Stimulated activated naive CD8-positive, alpha-beta T cell treated with anti-CD3 and anti-CD28 coated beads, Interleukin-15, Interleukin-2, amounts not matched to agents 100 ng/mL and 50 ng/mL, for 24 hours (primary cell): ENCODE results near the gene PSMD13.

ENCODE experiments used
- H3K27ac Mint-ChIP-seq: one replicate; pipeline ENCODE4 v1.8.0; 2021; ENCODE audit warnings: mild to moderate bottlenecking, mixed read lengths
- H3K27me3 Mint-ChIP-seq: one replicate; pipeline ENCODE4 v1.8.0; 2021; ENCODE audit warnings: mixed read lengths
- H3K36me3 Mint-ChIP-seq: one replicate; pipeline ENCODE4 v1.8.0; 2021; ENCODE audit warnings: low read depth, mixed read lengths
- H3K4me1 Mint-ChIP-seq: one replicate; pipeline ENCODE4 v1.8.0; 2021; ENCODE audit warnings: low read depth, mixed read lengths
- H3K4me3 Mint-ChIP-seq: one replicate; pipeline ENCODE4 v1.8.0; 2021; ENCODE audit warnings: mild to moderate bottlenecking, mixed read lengths
- H3K9me3 Mint-ChIP-seq: one replicate; pipeline ENCODE4 v1.8.0; 2021; ENCODE audit warnings: mixed read lengths

Gene PSMD13

DNA sequence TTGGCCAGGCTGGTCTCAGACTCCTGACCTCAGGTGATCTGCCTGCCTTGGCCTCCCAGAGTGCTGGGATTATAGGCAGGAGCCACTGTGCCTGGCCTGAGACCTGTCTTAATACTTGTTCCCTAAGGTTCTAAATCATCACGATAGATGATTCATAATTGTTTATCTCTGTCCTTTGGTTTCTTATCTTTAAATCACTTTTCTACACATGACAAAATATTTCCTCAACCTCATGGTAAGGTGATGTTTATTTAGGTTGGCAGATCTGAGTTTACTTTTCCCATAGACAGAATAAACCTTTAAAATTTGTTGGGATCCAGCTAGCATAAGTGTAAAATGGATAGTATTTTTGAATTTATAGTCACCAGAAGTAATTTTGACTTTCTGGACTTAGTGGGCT lies 3.5 kb downstream of the PSMD13 start:
- H3K27me3 Mint-ChIP-seq, result no peaks in the 10 kb centered on the region
- peak overlapping the region; percentile 35 for H3K4me3 Mint-ChIP-seq
- H3K9me3 Mint-ChIP-seq, result no peaks in the 10 kb centered on the region
- H3K27ac Mint-ChIP-seq, result peak overlapping the region; percentile 81
- peaks cover 66% of the 10 kb centered on the region for H3K36me3 Mint-ChIP-seq
- peaks cover 63% of the 10 kb centered on the region for H3K4me1 Mint-ChIP-seq

DNA sequence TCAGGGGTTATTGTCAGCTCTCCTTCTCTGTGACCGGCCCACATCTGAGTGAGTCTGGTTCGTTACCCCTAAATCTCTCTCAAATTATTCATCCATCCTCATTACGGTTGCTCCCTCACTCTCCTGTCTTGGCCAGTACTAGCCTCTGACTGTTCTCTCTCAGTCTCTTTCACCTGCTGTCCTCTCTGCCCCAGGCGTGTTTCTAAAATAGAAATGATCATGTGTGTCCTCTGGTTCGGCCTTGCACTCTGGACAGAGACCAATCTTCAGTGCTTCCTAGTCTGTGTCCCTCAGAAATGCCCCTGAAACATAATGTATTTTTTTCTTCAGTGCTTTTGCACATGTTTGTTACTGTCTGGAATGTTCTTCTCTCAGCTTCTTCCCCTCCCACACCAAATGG lies 4.9 kb downstream of the PSMD13 start:
- Mint-ChIP-seq H3K27me3 (no peaks in the 10 kb centered on the region), H3K4me1 (peaks cover 55% of the 10 kb centered on the region), H3K27ac (peak overlapping the region; percentile 89), H3K9me3 (no peaks in the 10 kb centered on the region), H3K4me3 (peak overlapping the region; percentile 37), H3K36me3 (peaks cover 77% of the 10 kb centered on the region)

DNA sequence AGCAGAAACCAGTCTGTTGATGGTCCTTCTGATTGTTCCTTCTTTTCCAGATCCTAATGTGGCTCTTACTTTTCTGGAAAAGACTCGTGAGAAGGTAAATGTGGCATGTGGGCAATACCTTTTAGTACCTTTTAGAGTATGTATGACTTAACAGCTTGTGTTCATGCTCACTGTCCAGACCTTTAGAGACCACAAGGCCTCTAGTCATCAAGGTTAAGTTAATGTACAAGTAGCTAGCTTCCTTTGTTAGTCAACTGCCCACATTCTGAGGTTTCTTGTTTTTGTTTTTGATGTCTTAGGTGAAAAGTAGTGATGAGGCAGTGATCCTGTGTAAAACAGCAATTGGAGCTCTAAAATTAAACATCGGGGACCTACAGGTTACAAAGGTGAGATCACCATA lies 7.6 kb downstream of the PSMD13 start:
- H3K36me3 Mint-ChIP-seq, result peaks cover 90% of the 10 kb centered on the region
- H3K27me3 Mint-ChIP-seq, result no peaks in the 10 kb centered on the region
- no peak overlapping the region for H3K27ac Mint-ChIP-seq
- H3K4me1 Mint-ChIP-seq, result peaks cover 55% of the 10 kb centered on the region
- no peak overlapping the region for H3K4me3 Mint-ChIP-seq
- no peaks in the 10 kb centered on the region for H3K9me3 Mint-ChIP-seq

DNA sequence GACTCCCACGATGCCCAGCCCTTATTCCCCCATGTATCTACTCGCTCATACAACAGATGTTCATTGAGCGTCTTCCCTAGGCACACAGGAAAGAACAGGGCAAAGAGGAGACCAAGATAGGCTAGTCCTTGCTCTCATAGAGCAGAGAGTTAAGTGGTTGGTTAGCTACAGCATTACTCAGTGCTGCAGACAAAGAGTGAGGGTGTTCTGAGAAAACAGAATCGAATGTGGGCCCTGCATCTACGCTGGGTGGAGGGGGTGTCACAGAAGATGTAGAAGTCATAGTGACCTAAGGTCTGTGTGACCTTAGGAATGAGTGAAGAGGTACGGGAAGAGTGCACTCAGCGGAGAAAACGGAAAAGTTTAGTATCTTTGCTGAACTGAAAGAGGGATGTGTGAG lies 12.3 kb downstream of the PSMD13 start:
- Mint-ChIP-seq H3K4me3 (no peak overlapping the region), H3K36me3 (peaks cover 86% of the 10 kb centered on the region), H3K27ac (peak overlapping the region; percentile 80), H3K9me3 (no peaks in the 10 kb centered on the region), H3K4me1 (peaks cover 34% of the 10 kb centered on the region), H3K27me3 (no peaks in the 10 kb centered on the region)

DNA sequence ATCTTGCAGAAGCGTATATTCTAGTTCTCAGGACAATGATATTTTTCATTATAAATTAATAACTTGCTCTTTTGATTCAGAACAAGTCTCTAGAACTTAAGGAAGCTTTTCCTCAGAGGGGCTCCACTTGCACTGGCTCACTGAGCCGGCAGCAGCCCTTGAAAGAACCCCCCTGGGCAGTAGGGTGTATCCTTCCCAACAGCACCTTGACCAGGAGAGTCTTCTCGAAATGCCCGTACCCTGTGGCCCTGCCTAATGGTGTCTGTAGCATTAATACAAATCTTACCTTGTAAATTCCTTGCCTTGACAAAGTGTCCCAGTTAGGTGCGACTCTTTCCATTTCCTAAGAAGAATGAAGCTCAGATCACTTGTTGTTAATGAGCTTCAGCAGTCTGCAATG lies 13.5 kb downstream of the PSMD13 start:
- H3K9me3 Mint-ChIP-seq, result no peaks in the 10 kb centered on the region
- H3K4me1 Mint-ChIP-seq, result peaks cover 28% of the 10 kb centered on the region
- H3K36me3 Mint-ChIP-seq, result peaks cover 76% of the 10 kb centered on the region
- H3K27ac Mint-ChIP-seq, result peak overlapping the region; percentile 52
- H3K4me3 Mint-ChIP-seq, result no peak overlapping the region
- no peaks in the 10 kb centered on the region for H3K27me3 Mint-ChIP-seq

DNA sequence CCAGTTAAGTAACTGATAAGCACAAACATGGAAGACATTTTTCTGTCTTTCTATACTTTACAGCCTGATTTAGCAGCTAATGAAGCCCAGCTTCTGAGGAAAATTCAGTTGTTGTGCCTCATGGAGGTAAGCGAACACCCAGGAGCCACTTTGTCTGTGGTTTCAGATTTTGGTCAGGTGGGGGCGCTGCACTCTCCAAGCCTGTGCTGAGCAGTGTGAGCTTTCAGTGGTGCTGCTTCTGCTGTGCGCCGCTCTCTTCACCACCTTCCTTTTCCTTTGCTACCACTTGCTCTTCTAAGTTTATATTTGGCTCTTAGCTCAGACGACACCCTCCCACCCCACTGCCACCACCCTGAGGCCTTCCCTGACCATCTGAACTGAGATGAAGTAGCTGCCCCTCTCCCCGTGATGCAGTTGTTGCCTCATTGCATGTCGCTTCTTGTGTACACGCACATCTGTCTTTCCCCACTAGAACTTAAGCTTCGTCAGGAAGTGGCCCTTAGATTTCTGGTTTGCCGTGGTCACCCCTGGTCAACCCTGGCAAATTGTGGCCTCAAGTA lies 14.0 kb downstream of the PSMD13 start:
- no peak overlapping the region for H3K4me3 Mint-ChIP-seq
- H3K27ac Mint-ChIP-seq, result peak overlapping the region; percentile 52
- H3K36me3 Mint-ChIP-seq, result peaks cover 70% of the 10 kb centered on the region
- peaks cover 28% of the 10 kb centered on the region for H3K4me1 Mint-ChIP-seq
- no peaks in the 10 kb centered on the region for H3K27me3 Mint-ChIP-seq
- H3K9me3 Mint-ChIP-seq, result no peaks in the 10 kb centered on the region

DNA sequence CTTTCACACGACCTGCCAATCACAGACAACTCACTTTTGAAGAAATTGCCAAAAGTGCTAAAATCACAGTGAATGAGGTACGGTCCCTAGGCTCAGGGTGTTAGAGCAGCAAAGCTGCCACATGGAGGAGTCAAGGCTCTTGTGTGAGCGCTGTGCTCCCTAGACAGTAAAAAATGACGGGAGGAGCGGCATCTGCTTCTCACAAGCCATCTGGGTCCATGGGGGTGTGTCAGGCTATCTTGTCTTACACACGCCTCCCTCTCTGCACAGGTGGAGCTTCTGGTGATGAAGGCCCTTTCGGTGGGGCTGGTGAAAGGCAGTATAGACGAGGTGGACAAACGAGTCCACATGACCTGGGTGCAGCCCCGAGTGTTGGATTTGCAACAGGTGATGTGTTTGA lies 14.8 kb downstream of the PSMD13 start:
- Mint-ChIP-seq H3K4me1 (peaks cover 28% of the 10 kb centered on the region), H3K4me3 (no peak overlapping the region), H3K27ac (no peak overlapping the region), H3K36me3 (peaks cover 65% of the 10 kb centered on the region), H3K9me3 (no peaks in the 10 kb centered on the region), H3K27me3 (no peaks in the 10 kb centered on the region)

DNA sequence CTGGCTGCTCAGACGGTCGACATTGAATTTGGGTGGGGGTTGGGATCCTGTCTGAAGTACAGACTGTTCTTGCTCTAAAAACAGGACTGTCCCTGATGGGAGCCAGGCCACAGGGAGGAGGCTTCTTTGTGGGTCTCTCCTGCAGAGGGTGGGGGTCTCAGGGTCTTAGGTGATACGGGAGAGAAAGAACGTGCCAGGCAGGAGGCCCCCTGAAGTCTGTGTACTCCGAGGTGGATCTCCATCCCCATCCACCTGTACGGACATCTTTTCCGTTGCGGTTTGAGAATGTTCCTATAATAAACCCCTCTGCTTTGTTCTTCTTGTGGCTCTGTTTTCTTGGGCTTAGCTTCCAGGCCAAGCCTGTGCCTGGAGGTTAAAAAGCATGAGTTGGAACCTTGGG lies 15.9 kb downstream of the PSMD13 start:
- Mint-ChIP-seq H3K36me3 (peaks cover 54% of the 10 kb centered on the region), H3K4me3 (no peak overlapping the region), H3K27ac (no peak overlapping the region), H3K9me3 (no peaks in the 10 kb centered on the region), H3K4me1 (peaks cover 33% of the 10 kb centered on the region), H3K27me3 (no peaks in the 10 kb centered on the region)

DNA sequence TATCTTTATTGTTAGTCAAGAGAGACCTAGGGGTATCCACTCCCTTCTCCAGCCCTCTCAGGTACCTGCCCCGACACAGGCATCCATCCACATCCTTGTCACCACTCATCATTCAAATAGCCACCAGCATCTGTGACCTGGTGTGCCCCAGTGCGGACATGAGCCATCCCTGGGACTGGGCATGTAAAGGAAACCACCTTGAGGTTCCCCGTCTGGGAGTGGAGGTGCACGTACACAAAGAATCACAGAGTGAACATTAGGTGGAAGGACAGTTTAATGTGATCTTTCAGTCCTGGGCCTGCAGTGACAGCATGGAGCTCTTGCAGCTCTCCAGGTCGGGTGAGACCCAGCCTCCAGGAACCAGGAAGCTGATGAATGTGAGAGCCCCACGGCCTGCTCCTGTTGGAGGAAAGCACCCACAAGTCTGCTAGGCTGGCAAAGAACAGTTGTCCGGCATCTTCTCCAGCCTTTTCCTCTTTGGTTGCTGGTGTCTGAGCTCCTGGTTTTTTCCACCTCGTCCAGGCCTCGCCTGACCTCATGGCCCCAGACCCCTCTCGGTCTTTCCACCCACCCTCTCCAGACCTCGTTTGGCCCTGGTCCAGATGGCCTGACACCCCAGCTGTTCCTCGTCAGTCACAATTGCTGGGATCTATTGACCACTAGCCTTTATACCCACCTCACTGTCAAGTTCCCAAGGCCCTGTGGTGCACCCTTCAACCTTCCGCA lies 16.5 kb downstream of the PSMD13 start:
- no peak overlapping the region for H3K27ac Mint-ChIP-seq
- H3K36me3 Mint-ChIP-seq, result peaks cover 48% of the 10 kb centered on the region
- no peaks in the 10 kb centered on the region for H3K9me3 Mint-ChIP-seq
- H3K4me3 Mint-ChIP-seq, result no peak overlapping the region
- no peaks in the 10 kb centered on the region for H3K27me3 Mint-ChIP-seq
- H3K4me1 Mint-ChIP-seq, result peaks cover 31% of the 10 kb centered on the region

DNA sequence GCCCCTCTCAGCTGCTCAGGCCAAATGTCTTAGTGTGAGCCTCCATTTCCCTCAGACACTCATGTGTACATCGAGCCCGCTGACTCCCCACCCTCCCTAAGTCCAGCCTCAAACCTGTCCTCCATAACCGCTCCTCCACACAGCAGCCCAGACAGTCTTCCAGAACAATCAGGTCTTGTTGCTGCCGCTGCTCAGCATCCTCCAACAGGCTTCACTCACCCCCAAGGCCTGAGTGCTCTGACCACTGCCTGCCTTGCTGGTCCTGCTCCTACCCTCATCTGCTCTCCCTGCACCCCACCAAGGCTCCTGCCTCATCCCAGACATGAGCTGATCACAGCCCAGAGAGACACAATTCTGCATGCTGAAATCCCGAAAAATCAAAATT lies 17.1 kb downstream of the PSMD13 start:
- Mint-ChIP-seq H3K9me3 (no peaks in the 10 kb centered on the region), H3K27ac (no peak overlapping the region), H3K36me3 (peaks cover 42% of the 10 kb centered on the region), H3K27me3 (no peaks in the 10 kb centered on the region), H3K4me3 (no peak overlapping the region), H3K4me1 (peaks cover 26% of the 10 kb centered on the region)

DNA sequence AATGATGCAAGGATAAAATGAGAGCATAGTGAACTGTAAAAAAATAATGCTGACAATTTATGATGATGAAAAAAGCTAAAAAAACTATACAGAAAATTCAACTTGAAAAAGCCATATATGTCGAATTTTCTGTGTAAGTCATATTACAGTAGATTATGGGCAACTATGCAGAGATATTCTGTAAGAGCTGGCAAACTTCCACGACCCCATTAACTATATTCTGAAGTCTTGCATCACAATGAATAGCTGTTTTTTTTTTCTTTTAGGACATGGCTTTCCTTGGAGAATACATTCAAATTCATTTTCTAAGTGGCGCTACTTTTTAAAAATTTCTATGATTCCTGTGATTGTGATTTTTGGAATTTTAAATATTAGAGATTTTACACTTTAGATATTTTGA lies 18.4 kb downstream of the PSMD13 start:
- H3K27me3 Mint-ChIP-seq, result no peaks in the 10 kb centered on the region
- peaks cover 30% of the 10 kb centered on the region for H3K36me3 Mint-ChIP-seq
- no peak overlapping the region for H3K4me3 Mint-ChIP-seq
- H3K4me1 Mint-ChIP-seq, result peaks cover 20% of the 10 kb centered on the region
- no peak overlapping the region for H3K27ac Mint-ChIP-seq
- H3K9me3 Mint-ChIP-seq, result no peaks in the 10 kb centered on the region

DNA sequence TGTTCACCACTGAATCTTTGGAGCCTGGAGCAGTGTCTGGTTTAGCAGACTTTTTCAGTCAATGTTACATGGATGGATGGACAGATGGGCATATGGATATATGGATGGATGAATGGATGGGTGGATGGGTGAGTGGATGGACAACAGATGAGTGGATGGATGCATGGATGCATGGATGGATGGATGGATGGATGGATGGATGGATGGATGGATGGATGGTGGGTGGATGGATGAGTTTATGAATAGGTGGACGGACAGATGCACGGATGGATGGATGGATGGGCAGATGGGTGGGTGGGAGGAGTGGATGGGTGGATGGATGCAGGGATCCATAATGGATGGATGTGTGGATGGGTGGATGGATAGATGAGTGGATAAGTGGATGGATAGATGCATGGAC lies 19.0 kb downstream of the PSMD13 start:
- Mint-ChIP-seq H3K9me3 (no peaks in the 10 kb centered on the region), H3K36me3 (peaks cover 25% of the 10 kb centered on the region), H3K27ac (no peak overlapping the region), H3K27me3 (no peaks in the 10 kb centered on the region), H3K4me3 (no peak overlapping the region), H3K4me1 (peaks cover 14% of the 10 kb centered on the region)

DNA sequence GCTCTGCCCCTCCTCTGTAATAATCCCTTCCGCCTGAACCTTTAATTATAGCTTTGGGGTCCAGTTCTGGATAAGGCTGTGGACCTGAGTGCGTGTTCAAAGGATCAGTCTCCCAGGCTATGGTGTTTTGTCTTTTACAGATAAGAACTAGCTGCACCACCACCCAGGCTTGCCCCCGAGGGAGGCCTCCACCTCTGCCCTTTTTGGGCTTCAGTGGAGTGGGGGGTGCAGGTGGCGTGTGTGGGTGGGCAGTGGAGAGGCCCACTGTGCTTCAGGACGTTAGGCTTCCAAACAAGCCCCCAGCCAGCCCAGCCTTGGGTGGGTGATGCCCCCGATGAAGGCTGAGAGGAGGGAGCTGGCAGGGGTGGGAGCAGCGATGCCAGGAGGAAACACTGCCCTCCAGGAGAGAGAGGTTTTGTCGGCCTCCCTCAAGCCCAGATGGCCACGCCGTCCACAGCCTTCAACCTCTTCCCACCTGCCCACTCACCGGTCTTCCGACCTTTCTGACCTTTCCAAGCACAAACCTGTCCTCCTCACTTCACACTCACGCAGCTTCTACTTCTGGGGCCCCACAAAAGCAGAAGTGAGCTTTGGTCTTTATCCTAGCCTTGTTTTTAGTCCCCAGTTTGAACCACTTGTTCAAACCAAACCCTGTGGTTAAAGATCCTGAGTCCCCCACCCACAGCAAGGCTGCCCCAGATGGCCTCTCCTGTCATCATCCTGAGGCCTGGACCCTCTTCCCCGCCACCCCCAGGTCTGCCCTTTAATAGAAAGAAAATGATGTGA lies 20.4 kb downstream of the PSMD13 start:
- Mint-ChIP-seq H3K4me1 (peaks cover 12% of the 10 kb centered on the region), H3K27me3 (no peaks in the 10 kb centered on the region), H3K27ac (no peak overlapping the region), H3K4me3 (no peak overlapping the region), H3K9me3 (no peaks in the 10 kb centered on the region), H3K36me3 (peaks cover 11% of the 10 kb centered on the region)

DNA sequence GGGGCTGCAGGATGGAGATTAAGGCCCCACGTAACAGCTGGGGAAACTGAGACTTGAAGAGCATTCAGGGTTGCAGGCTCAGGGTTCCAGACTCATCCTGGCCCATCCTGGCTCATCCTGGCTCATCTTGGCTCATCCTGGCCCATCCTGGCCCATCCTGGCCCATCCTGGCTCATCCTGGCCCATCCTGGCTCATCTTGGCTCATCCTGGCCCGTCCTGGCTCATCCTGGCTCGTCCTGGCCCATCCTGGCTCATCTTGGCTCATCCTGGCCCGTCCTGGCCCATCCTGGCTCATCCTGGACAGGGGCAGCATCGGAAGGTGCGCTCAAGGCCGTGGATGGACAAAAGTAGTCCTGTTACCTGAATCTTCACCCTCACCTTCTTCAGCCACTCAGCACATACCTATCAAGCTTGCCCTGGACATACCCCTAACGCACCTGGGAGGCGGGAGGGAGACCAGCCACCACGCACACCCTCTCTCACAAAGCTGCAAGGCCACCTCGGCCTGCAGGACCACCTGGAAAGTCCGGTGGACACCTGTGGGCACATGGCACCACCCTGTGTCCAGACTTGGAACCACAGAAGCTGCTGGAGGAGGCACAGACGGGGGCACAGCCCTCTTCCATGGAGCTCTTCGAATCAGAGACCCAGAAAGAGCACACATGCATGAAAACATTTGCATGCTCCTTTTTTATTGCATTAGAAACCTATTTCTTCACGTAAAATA lies 21.2 kb downstream of the PSMD13 start:
- no peak overlapping the region for H3K4me3 Mint-ChIP-seq
- no peaks in the 10 kb centered on the region for H3K27me3 Mint-ChIP-seq
- peaks cover 3% of the 10 kb centered on the region for H3K36me3 Mint-ChIP-seq
- H3K4me1 Mint-ChIP-seq, result peaks cover 15% of the 10 kb centered on the region
- H3K27ac Mint-ChIP-seq, result no peak overlapping the region
- no peaks in the 10 kb centered on the region for H3K9me3 Mint-ChIP-seq

DNA sequence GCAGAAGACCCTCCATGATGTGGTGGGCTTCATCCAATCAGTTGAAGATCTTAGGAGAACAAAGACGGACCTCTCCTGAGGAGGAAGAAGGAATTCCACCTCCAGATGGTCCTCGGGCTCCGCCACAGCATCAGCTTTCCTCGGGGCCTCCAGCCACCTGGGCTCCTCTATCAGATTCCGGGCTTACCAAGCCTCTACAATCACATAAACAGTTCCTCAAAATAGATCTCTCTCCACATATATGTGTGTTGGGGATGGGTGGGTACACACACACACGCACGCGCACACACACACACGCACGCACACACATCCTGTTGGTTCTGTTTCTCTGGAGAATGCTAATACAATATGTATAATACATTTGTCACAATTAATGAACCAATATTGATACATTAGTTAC lies 22.6 kb downstream of the PSMD13 start:
- no peak overlapping the region for H3K4me3 Mint-ChIP-seq
- peaks cover 17% of the 10 kb centered on the region for H3K4me1 Mint-ChIP-seq
- H3K9me3 Mint-ChIP-seq, result no peaks in the 10 kb centered on the region
- no peaks in the 10 kb centered on the region for H3K36me3 Mint-ChIP-seq
- no peak overlapping the region for H3K27ac Mint-ChIP-seq
- H3K27me3 Mint-ChIP-seq, result no peaks in the 10 kb centered on the region
